ENCODE measurements around the gene TLK1. TPM values are rescaled to one million over a fixed set of nuclear protein-coding genes. Genes with fewer than 3 reads are reported as not detected.

Gene TLK1
- total and polyA plus RNA-seq, 10 of the 15 experiments (the other 5 are each of a cell fraction or from before 2014, with no cell fraction given) = 25.1 to 126 (median 57.3) TPM

GRCh38 chr2:171008550-171009205, 152.0 kb downstream of the TLK1 start:
- no peak overlapping the region for H2AFZ ChIP-seq (ENCODE audit: control insufficient read depth, low read depth, low read length)
- ChIA-PET RAD21 (ENCODE audit: unreplicated experiment) (no interaction called here), POLR2A (interaction anchor here (0.5 kb wide), 1 partner anchor 32 kb away, joined by 4 read pairs; no protein-coding TSS in a partner anchor), SMC1A (ENCODE audit: uncharacterized antibody, unreplicated experiment) (interaction anchor here (0.5 to 2.7 kb wide), 6 partner anchors 10 to 408 kb away, joined by 3 to 10 read pairs (median 4); no protein-coding TSS in a partner anchor), CTCF (interaction anchor here (0.8 kb wide), 1 partner anchor 408 kb away, joined by 3 read pairs; no protein-coding TSS in a partner anchor)
- no peaks in the 10 kb centered on the region for H3K27me3 ChIP-seq (replicated peaks in 1 of 2; ENCODE audit: control insufficient read depth in 2 of 2, insufficient read depth in 2 of 2, low read length in 1 of 2)
- H3K36me3 ChIP-seq (ENCODE audit: control insufficient read depth in 2 of 2, insufficient read depth in 2 of 2, low read length in 1 of 2) = peaks cover 7 to 21% of the 10 kb centered on the region in 2 experiments
- BruUV-seq (replicated peaks) = no TSS peak
- in situ Hi-C loops (cut with MboI) = no loop called here
- TF ChIP-seq IKZF1 (conservative IDR thresholded peaks at IDR 0.05) = no peak
- TF ChIP-seq, protein P1, sequence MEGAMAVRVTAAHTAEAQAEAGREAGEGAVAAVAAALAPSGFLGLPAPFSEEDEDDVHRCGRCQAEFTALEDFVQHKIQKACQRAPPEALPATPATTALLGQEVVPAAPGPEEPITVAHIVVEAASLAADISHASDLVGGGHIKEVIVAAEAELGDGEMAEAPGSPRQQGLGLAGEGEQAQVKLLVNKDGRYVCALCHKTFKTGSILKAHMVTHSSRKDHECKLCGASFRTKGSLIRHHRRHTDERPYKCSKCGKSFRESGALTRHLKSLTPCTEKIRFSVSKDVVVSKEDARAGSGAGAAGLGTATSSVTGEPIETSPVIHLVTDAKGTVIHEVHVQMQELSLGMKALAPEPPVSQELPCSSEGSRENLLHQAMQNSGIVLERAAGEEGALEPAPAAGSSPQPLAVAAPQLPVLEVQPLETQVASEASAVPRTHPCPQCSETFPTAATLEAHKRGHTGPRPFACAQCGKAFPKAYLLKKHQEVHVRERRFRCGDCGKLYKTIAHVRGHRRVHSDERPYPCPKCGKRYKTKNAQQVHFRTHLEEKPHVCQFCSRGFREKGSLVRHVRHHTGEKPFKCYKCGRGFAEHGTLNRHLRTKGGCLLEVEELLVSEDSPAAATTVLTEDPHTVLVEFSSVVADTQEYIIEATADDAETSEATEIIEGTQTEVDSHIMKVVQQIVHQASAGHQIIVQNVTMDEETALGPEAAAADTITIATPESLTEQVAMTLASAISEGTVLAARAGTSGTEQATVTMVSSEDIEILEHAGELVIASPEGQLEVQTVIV (IDR thresholded peaks at IDR 0.05; ENCODE audit: borderline replicate concordance, partially characterized antibody) = no peak
- TF ChIP-seq DPF2 (IDR thresholded peaks at IDR 0.05) = no peak
- no peaks in the 10 kb centered on the region for H4K20me1 ChIP-seq (ENCODE audit: control insufficient read depth, insufficient read depth)
- H3K4me1 ChIP-seq (ENCODE audit: control insufficient read depth, insufficient read depth, low read length) = no peaks in the 10 kb centered on the region
- no peak overlapping the region for H3K27ac ChIP-seq (ENCODE audit: control insufficient read depth, insufficient read depth)
- 98% methylated on average over 2 of the region's 2 CpGs for whole genome bisulfite sequencing (ENCODE audit: insufficient coverage, insufficient replicate concordance, low lambda C conversion rate, missing lambda C conversion rate)
- intact Hi-C loops (cut with micrococcal nuclease; ENCODE audit: unreplicated experiment) = no loop called here
- no peaks in the 10 kb centered on the region for H3K79me2 ChIP-seq (ENCODE audit: control insufficient read depth, insufficient read depth, low read length)
- H3K9me3 ChIP-seq (replicated peaks; ENCODE audit: control insufficient read depth, insufficient read depth, low read length) = no peaks in the 10 kb centered on the region
- DNase-seq (ENCODE audit: low read depth, low spot score) (no peak), FAIRE-seq (no peak), ATAC-seq (no peak)
- H3K4me2 ChIP-seq (ENCODE audit: control insufficient read depth, insufficient read depth) = no peak overlapping the region
- H3K9ac ChIP-seq (ENCODE audit: control insufficient read depth, insufficient read depth, low read length) = no peak overlapping the region
- H3K4me3 ChIP-seq = no peak overlapping the region

GRCh38 chr2:171004833-171005232, 155.9 kb downstream of the TLK1 start:
- Histone ChIP-seq H3K27me3 (replicated peaks in 1 of 2; ENCODE audit: control insufficient read depth in 2 of 2, insufficient read depth in 2 of 2, low read length in 1 of 2) (no peaks in the 10 kb centered on the region), H3K4me2 (ENCODE audit: control insufficient read depth, insufficient read depth) (no peak overlapping the region), H4K20me1 (ENCODE audit: control insufficient read depth, insufficient read depth) (no peaks in the 10 kb centered on the region), H3K36me3 (ENCODE audit: control insufficient read depth in 2 of 2, insufficient read depth in 2 of 2, low read length in 1 of 2) (peaks cover 3 to 22% of the 10 kb centered on the region in 2 experiments), H3K4me3 (no peak overlapping the region), H3K4me1 (ENCODE audit: control insufficient read depth, insufficient read depth, low read length) (no peaks in the 10 kb centered on the region), H3K27ac (ENCODE audit: control insufficient read depth, insufficient read depth) (no peak overlapping the region), H3K79me2 (ENCODE audit: control insufficient read depth, insufficient read depth, low read length) (no peaks in the 10 kb centered on the region), H3K9me3 (replicated peaks; ENCODE audit: control insufficient read depth, insufficient read depth, low read length) (no peaks in the 10 kb centered on the region), H3K9ac (ENCODE audit: control insufficient read depth, insufficient read depth, low read length) (no peak overlapping the region), H2AFZ (ENCODE audit: control insufficient read depth, low read depth, low read length) (no peak overlapping the region)
- SMC1A ChIA-PET (ENCODE audit: uncharacterized antibody, unreplicated experiment) = interaction anchor here (0.6 to 1.4 kb wide), 3 partner anchors 132 to 193 kb away, joined by 3 to 4 read pairs (median 3); no protein-coding TSS in a partner anchor
- POLR2A ChIA-PET = interaction anchor here (0.6 kb wide), 1 partner anchor 11 kb away, joined by 4 read pairs; no protein-coding TSS in a partner anchor
- RAD21 ChIA-PET (ENCODE audit: unreplicated experiment) = no interaction called here
- FAIRE-seq = no peak
- DNase-seq (ENCODE audit: low read depth, low spot score) = no peak
- no TSS peak for BruUV-seq (replicated peaks)
- no peak for ATAC-seq
- in situ Hi-C loops (cut with MboI) (no loop called here), intact Hi-C loops (cut with micrococcal nuclease; ENCODE audit: unreplicated experiment) (no loop called here)
- WGBS (ENCODE audit: insufficient coverage, insufficient replicate concordance, low lambda C conversion rate, missing lambda C conversion rate) = 76% methylated on average over 2 of the region's 2 CpGs
- CTCF ChIA-PET = interaction anchor here (0.7 kb wide), 1 partner anchor 75 kb away, joined by 3 read pairs; no protein-coding TSS in a partner anchor
- no peak for TF ChIP-seq SKIL (IDR thresholded peaks at IDR 0.05; ENCODE audit: low read depth, poor library complexity, severe bottlenecking)
- no peak for TF ChIP-seq EZH2 (IDR thresholded peaks at IDR 0.05; ENCODE audit: borderline replicate concordance, control insufficient read depth, low read depth, low read length)
- no peak for TF ChIP-seq NFXL1 (IDR thresholded peaks at IDR 0.05; ENCODE audit: borderline replicate concordance)
- no peak for TF ChIP-seq RBBP5 (conservative IDR thresholded peaks at IDR 0.05)
- TF ChIP-seq, protein P2, sequence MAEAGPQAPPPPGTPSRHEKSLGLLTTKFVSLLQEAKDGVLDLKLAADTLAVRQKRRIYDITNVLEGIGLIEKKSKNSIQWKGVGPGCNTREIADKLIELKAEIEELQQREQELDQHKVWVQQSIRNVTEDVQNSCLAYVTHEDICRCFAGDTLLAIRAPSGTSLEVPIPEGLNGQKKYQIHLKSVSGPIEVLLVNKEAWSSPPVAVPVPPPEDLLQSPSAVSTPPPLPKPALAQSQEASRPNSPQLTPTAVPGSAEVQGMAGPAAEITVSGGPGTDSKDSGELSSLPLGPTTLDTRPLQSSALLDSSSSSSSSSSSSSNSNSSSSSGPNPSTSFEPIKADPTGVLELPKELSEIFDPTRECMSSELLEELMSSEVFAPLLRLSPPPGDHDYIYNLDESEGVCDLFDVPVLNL (IDR thresholded peaks at IDR 0.05; ENCODE audit: low read depth, low read length) = no peak
- no peak for TF ChIP-seq MEF2A (IDR thresholded peaks at IDR 0.05; ENCODE audit: insufficient read depth, low read depth, low read length)
- TF ChIP-seq FOXK2 (IDR thresholded peaks at IDR 0.05) = no peak
- TF ChIP-seq TCF12 (IDR thresholded peaks at IDR 0.05; ENCODE audit: low read depth, low read length) = no peak
